GM13976 (cell line): ENCODE measurements around the gene NPVF.

Source experiments
- DNase-seq: peaks from one replicate; pipeline ENCODE4 v3.0.0; 2012; ENCODE audit warnings: low spot score
- in situ Hi-C: fragments of 300-500 bp; cut with MboI; formaldehyde crosslinking; loops from one replicate; pipeline ENCODE4 v1.12.0; 2022; ENCODE audit warnings: low sequenced_read_pairs, mixed read lengths, inconsistent platforms; ENCODE audit not compliant: unreplicated experiment
- TF ChIP-seq, protein P1 (sequence below): IDR thresholded peaks from 2 replicates; pipeline ENCODE4 v1.5.1; 2012; ENCODE audit warnings: borderline replicate concordance, mild to moderate bottlenecking; ENCODE audit not compliant: insufficient read depth; ENCODE audit errors: extremely low read depth, missing control alignments, control extremely low read depth

Gene NPVF

DNA sequence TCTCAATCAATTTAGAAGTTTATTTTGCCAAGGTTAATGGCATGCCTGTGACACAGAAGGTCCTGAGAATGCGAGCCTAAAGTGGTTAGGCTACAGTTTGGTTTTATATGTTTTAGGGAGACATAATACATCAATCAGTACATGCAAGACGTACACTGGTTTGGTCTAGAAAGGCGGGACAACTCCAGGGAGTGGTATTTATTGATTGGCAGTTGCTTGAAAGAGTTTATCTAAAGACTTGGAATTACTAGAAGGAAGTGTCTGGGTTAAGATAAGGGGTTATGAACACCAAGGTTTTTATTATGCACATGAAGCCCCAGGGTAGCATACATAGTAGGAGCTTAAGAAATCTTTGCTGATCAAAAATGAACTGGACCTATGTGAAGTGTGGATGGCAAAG is 21.5 kb downstream of the NPVF start:
- in situ Hi-C loops, result no loop called here
- DNase-seq, result no peak

DNA sequence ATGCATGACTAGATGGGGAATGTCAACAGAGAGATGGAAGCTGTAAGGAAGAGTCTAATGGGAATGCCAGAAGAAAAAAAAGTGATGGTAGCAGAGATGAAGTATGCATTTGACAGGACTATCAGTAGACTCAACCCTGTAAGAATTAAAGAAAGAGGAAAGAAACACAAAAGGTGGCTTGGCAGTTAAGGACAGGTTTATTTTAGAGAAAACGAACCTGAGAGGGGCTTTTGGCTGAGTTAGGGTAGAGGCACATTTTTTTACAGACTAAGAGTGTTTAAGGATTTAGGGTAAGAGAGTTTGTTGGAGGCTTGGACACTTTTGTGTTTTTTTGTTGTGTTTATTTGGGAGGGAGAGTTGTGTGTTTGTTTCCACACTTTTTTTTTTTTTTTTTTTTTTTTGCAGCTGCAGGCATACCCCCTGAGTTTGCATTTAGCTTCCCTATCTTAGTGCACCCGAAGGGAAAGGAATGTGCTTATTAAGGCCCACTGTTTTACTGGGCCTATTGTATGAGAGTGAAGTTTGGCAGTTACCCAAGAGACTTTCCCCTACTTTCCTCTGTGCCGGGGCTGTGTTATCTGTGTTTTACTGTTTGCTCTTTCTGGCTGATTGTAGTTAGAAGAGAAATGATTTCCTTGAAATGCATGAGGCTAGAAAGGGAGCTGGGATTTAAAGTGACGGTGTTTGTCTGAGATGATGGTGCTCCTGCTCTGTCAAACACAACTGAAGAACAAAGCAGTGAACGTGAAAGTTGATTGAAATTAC is 32.0 kb downstream of the NPVF start:
- in situ Hi-C loops, result no loop called here
- no peak for DNase-seq
- TF ChIP-seq, protein P1, sequence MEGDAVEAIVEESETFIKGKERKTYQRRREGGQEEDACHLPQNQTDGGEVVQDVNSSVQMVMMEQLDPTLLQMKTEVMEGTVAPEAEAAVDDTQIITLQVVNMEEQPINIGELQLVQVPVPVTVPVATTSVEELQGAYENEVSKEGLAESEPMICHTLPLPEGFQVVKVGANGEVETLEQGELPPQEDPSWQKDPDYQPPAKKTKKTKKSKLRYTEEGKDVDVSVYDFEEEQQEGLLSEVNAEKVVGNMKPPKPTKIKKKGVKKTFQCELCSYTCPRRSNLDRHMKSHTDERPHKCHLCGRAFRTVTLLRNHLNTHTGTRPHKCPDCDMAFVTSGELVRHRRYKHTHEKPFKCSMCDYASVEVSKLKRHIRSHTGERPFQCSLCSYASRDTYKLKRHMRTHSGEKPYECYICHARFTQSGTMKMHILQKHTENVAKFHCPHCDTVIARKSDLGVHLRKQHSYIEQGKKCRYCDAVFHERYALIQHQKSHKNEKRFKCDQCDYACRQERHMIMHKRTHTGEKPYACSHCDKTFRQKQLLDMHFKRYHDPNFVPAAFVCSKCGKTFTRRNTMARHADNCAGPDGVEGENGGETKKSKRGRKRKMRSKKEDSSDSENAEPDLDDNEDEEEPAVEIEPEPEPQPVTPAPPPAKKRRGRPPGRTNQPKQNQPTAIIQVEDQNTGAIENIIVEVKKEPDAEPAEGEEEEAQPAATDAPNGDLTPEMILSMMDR, result no peak

More for the DNA sequence above, 21.5 kb downstream of the NPVF start:
- TF ChIP-seq, protein P1, result no peak

DNA sequence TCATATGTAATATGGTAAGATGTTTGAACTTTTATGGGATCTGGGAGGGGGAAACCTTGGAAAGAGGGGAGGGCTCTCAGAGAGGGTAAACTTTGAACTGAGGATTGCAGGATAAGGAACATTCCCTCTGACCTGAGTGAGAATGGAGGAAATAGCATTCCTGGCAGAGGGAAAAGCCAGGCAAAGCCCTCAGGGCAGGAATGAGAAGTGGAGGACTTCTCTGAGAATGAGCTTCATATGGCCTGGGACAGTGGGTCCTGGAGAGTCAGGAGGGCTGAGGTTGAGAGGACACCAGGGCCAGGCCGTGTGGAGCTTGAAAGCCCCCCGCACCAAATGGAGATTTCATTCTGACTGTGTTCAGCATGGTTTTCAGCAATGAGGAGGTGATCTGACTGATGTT is 34.2 kb downstream of the NPVF start:
- TF ChIP-seq, protein P1, result no peak
- DNase-seq, result no peak
- in situ Hi-C loops, result no loop called here

DNA sequence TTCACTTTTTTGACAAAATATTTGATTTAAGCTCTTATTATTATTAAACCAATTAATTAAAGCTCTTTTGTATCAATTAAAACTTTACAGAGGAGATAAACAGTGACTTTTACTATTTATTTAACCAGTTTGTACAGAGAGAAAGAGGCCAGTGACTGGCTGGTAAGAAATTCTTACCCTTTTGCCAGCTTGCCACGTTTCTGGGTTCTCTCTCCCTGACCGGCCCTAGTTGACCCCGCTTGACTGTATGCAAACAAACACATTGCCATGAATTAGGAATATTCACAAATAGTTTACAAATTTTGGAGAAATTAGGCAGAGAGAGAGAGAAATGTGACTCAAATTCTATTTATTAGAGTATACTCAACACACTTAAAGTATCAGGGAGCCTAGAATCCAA is 36.2 kb downstream of the NPVF start:
- no peak for DNase-seq
- in situ Hi-C loops, result no loop called here
- TF ChIP-seq, protein P1, result no peak

DNA sequence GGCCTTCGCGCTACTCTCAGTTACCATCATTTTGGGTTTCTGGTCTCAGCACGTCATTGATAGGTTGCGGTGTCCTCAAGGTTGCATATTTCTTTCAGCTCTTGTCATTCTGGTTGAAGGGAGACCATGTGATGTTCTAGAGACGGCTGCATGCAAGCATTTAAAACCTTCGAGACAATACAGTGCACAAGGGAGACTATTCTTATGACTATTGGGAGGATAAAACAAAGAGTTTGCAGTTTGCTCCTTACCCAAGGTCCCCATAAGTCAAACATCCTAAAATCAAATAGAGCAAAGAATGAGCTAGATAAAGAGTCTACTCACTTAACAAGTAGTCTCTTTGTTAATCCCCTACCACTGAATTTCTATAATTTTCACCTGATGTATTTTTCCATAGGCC is 39.1 kb downstream of the NPVF start:
- TF ChIP-seq, protein P1, result no peak
- no peak for DNase-seq
- in situ Hi-C loops, result no loop called here

DNA sequence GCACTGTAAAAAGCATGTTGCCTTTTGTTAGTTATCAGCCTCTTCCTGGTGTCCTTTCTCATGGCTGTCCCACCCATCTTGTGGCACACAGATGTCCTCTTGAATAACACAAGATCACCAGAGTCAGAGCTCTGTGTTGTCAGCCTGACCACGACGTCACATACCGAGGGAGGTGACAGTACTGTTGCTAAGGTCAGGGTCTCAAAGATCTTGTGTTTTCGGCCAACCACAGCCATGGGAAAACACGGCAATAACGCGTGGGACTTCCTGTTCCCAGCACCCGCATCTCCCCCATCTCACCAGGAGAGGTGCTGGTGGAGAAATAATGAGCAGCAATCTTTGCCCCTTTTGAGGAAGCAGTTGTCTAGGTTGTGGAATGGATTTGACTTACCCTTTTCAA is 40.4 kb downstream of the NPVF start:
- DNase-seq, result no peak
- in situ Hi-C loops, result no loop called here
- TF ChIP-seq, protein P1, result no peak

DNA sequence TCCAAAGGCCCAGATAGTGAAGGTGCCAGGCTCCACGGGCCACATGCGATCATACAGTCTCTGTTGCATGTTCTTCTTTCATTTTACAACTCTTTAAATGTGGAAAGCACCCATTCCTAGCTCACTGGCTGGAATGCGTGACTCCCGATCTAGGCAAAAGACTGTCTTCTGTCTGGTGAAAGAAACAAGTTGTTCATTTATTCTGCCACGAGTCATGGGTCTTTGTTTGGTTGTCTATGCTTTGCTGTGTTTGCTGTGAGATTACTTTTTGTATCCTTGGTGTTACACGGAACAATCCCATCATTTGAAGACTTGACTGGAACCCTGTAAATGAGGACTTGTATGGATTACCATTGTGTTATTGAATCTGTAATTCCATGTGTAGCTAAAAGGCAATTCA is 41.9 kb downstream of the NPVF start:
- in situ Hi-C loops, result no loop called here
- TF ChIP-seq, protein P1, result no peak
- DNase-seq, result no peak
